Measurements from ENCODE around the gene DNAI2.
A peak's percentile ranks its signal among the peaks of the same experiment; 100 is the strongest.

DNAI2 gene

DNA sequence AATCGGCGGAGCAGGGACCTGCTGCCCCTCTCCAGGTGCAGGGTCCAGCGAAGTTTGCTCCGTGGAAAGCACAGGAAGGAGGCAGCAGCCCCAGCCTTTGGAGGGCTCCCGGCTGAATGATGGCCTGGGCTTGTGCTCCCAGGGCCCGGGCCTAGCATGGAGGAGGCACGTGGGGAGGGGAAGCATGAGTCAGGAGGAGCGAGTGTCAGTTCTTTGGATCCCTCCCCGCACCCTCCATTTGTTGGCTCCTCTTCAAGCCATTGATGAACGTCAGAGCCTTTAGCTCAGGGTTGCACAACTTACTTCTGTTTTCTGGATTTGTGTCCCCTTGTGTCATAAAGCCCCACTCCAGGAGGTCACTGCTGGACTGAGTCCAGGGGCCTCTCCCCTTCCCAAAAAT, 34.9 kb upstream of the DNAI2 start:
- no peaks in the 10 kb centered on the region for H3K9me3 Mint-ChIP-seq
- intact Hi-C loops (cut with micrococcal nuclease), result no loop called here
- H3K4me1 Mint-ChIP-seq (ENCODE audit: low read depth), result peaks cover 55% of the 10 kb centered on the region
- H3K27ac Mint-ChIP-seq, result peak overlapping the region; percentile 67
- no peak overlapping the region for H3K4me3 Mint-ChIP-seq
- peaks cover 55% of the 10 kb centered on the region for H3K36me3 Mint-ChIP-seq (ENCODE audit: low read depth)
- H3K27me3 Mint-ChIP-seq, result no peaks in the 10 kb centered on the region

DNA sequence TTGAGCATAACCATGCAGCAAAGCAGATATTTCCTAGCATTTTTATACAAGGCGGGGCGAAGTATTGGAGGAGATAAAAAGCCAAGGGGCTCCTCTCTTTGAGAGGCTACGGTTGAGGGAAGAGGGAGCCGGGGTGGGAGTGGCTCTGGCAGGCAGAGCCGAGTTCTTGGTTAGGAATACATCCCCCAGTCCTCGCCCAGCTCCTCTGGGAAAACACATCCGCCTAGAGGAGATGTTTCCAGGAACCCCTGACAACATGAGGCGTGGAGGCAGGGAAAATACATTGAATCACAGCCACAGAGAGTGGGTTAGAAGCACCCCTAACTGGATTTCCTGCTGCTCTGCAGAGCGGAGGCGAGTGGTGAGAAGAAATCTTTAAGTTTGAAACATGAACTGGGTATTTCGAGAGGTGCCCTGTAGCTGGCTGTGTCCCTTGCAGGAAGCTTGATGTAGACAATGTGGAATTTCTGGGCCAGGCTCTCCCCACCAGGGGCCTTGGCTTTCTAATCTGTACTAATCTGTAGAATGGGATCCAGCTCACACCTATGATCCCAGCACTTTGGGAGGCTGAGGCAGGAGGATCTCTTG, 33.3 kb upstream of the DNAI2 start:
- H3K27ac Mint-ChIP-seq, result peak overlapping the region; percentile 84
- intact Hi-C loops (cut with micrococcal nuclease), result loop anchor here (2.0 kb wide), 1 partner anchor 28 kb away; the partner anchor contains the start of gene TTYH2
- no peak overlapping the region for H3K4me3 Mint-ChIP-seq
- H3K9me3 Mint-ChIP-seq, result no peaks in the 10 kb centered on the region
- peaks cover 67% of the 10 kb centered on the region for H3K36me3 Mint-ChIP-seq (ENCODE audit: low read depth)
- H3K27me3 Mint-ChIP-seq, result no peaks in the 10 kb centered on the region
- peaks cover 55% of the 10 kb centered on the region for H3K4me1 Mint-ChIP-seq (ENCODE audit: low read depth)

GRCh38 chr17:74241431-74241830, 32.6 kb upstream of the DNAI2 start:
- H3K4me3 Mint-ChIP-seq, result no peak overlapping the region
- no peaks in the 10 kb centered on the region for H3K27me3 Mint-ChIP-seq
- intact Hi-C loops (cut with micrococcal nuclease), result loop anchor here (2.0 kb wide), 1 partner anchor 29 kb away; the partner anchor contains the start of gene TTYH2
- peak overlapping the region; percentile 84 for H3K27ac Mint-ChIP-seq
- H3K9me3 Mint-ChIP-seq, result no peaks in the 10 kb centered on the region
- peaks cover 72% of the 10 kb centered on the region for H3K36me3 Mint-ChIP-seq (ENCODE audit: low read depth)
- peaks cover 60% of the 10 kb centered on the region for H3K4me1 Mint-ChIP-seq (ENCODE audit: low read depth)

GRCh38 chr17:74241847-74242246, 32.2 kb upstream of the DNAI2 start:
- intact Hi-C loops (cut with micrococcal nuclease), result loop anchor here (2.0 kb wide), 1 partner anchor 29 kb away; the partner anchor contains the start of gene TTYH2
- Mint-ChIP-seq H3K27ac (peak overlapping the region; percentile 84), H3K4me1 (ENCODE audit: low read depth) (peaks cover 60% of the 10 kb centered on the region), H3K27me3 (no peaks in the 10 kb centered on the region), H3K36me3 (ENCODE audit: low read depth) (peaks cover 72% of the 10 kb centered on the region), H3K9me3 (no peaks in the 10 kb centered on the region), H3K4me3 (no peak overlapping the region)

- intact Hi-C loops (cut with micrococcal nuclease), result no loop called here
- peaks cover 72% of the 10 kb centered on the region for H3K36me3 Mint-ChIP-seq (ENCODE audit: low read depth)
- no peak overlapping the region for H3K4me3 Mint-ChIP-seq
- no peaks in the 10 kb centered on the region for H3K27me3 Mint-ChIP-seq
- H3K27ac Mint-ChIP-seq, result no peak overlapping the region
- H3K4me1 Mint-ChIP-seq (ENCODE audit: low read depth), result peaks cover 53% of the 10 kb centered on the region
- H3K9me3 Mint-ChIP-seq, result no peaks in the 10 kb centered on the region
Measured at GRCh38 chr17:74243013-74243755, 30.9 kb upstream of the DNAI2 start.

DNA sequence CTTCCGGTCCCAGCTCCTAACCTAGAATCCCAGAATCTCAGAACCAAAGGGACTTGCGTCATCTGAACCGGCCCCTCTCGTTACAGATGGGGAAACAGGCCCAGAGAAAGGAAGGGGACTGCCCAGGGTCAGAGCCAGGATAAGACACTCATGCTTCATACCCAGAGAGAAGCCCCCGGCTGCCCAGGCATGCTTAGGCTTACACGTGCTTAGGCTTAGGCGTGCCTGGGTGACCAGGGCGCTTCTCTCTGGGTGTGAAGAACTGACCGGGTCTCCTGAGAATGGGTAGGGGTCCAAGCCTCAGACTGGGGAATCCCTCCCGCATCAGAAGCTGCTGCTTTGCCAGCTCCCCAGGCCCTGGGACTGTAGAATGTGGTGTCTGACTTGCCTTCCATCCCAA, 29.9 kb upstream of the DNAI2 start:
- Mint-ChIP-seq H3K36me3 (ENCODE audit: low read depth) (peaks cover 76% of the 10 kb centered on the region), H3K27me3 (no peaks in the 10 kb centered on the region), H3K4me3 (no peak overlapping the region), H3K4me1 (ENCODE audit: low read depth) (peaks cover 48% of the 10 kb centered on the region), H3K9me3 (no peaks in the 10 kb centered on the region), H3K27ac (no peak overlapping the region)
- intact Hi-C loops (cut with micrococcal nuclease), result no loop called here

GRCh38 chr17:74244548-74244947, 29.5 kb upstream of the DNAI2 start:
- Mint-ChIP-seq H3K36me3 (ENCODE audit: low read depth) (peaks cover 76% of the 10 kb centered on the region), H3K9me3 (no peaks in the 10 kb centered on the region), H3K27ac (no peak overlapping the region), H3K4me3 (no peak overlapping the region), H3K4me1 (ENCODE audit: low read depth) (peaks cover 44% of the 10 kb centered on the region), H3K27me3 (no peaks in the 10 kb centered on the region)
- intact Hi-C loops (cut with micrococcal nuclease), result no loop called here

DNA sequence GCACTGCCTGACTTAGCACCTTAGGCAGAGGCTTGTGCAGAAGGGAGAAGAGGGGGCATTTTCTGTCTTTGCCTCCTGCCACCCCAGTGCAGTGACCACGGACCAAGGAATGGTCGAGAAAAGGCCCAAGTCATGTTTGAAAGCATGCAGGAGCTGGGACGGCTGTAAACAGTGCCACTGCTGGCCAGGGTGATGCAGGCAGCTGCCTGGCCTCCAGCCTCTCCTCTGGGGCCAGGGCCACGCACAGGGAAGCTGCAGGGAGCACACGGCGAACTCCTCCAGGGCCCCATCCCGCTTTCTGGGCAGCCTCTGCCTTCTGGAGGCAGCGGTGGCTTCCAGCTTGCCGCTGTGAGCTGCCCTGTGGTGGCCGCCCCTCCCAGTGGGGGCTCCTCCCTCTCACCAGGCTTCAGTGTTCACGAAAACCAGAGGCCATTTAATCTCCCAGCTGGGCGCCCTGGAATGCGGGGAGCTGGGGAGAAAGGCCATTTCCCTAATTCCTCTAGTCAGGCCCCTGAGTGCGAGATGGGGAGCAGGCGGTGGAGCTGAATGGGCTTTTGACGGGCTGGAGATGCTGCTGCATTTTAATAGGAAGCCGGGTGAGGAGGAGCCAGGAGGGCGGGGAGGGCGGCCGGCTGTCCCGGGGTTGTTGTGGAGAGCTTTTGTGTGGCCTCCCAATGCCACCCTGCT, 28.7 kb upstream of the DNAI2 start:
- Mint-ChIP-seq H3K4me1 (ENCODE audit: low read depth) (peaks cover 36% of the 10 kb centered on the region), H3K4me3 (no peak overlapping the region), H3K36me3 (ENCODE audit: low read depth) (peaks cover 79% of the 10 kb centered on the region), H3K9me3 (no peaks in the 10 kb centered on the region), H3K27me3 (no peaks in the 10 kb centered on the region), H3K27ac (peak overlapping the region; percentile 49)
- intact Hi-C loops (cut with micrococcal nuclease), result no loop called here

GRCh38 chr17:74245871-74246270, 28.2 kb upstream of the DNAI2 start:
- Mint-ChIP-seq H3K27ac (peak overlapping the region; percentile 49), H3K27me3 (no peaks in the 10 kb centered on the region)
- intact Hi-C loops (cut with micrococcal nuclease), result no loop called here

GRCh38 chr17:74249590-74250270, 24.3 kb upstream of the DNAI2 start:
- H3K4me3 Mint-ChIP-seq, result no peak overlapping the region
- H3K4me1 Mint-ChIP-seq (ENCODE audit: low read depth), result peaks cover 13% of the 10 kb centered on the region
- peaks cover 92% of the 10 kb centered on the region for H3K36me3 Mint-ChIP-seq (ENCODE audit: low read depth)
- H3K27me3 Mint-ChIP-seq, result no peaks in the 10 kb centered on the region
- no peaks in the 10 kb centered on the region for H3K9me3 Mint-ChIP-seq
- intact Hi-C loops (cut with micrococcal nuclease), result no loop called here
- H3K27ac Mint-ChIP-seq, result no peak overlapping the region

More at GRCh38 chr17:74245871-74246270, 28.2 kb upstream of the DNAI2 start:
- H3K4me3 Mint-ChIP-seq, result no peak overlapping the region
- H3K36me3 Mint-ChIP-seq (ENCODE audit: low read depth), result peaks cover 80% of the 10 kb centered on the region
- H3K4me1 Mint-ChIP-seq (ENCODE audit: low read depth), result peaks cover 31% of the 10 kb centered on the region
- no peaks in the 10 kb centered on the region for H3K9me3 Mint-ChIP-seq

GRCh38 chr17:74250324-74250995, 23.6 kb upstream of the DNAI2 start:
- no peak overlapping the region for H3K27ac Mint-ChIP-seq
- no peaks in the 10 kb centered on the region for H3K9me3 Mint-ChIP-seq
- H3K27me3 Mint-ChIP-seq, result no peaks in the 10 kb centered on the region
- H3K4me3 Mint-ChIP-seq, result no peak overlapping the region
- H3K4me1 Mint-ChIP-seq (ENCODE audit: low read depth), result peaks cover 8% of the 10 kb centered on the region
- intact Hi-C loops (cut with micrococcal nuclease), result no loop called here
- peaks cover 94% of the 10 kb centered on the region for H3K36me3 Mint-ChIP-seq (ENCODE audit: low read depth)

DNA sequence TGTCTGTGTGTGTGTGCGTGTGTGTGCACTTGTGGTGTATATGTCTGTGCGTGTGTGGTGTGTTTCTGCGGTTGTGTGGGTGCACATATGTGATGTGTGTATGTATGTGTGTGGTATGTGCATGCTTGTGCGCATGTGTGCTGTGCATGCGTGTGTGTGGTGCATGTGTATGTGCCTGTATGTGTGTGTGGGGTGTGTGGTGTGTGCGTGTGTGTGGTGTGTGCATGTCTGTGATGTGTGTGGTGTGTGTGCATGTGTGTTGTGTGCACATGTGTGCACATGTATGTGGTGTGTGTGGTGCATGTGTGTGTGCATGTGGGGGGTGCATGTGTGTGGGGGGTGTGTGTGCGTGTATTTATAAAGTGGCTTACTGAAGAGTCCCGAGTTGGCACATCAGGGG, 23.0 kb upstream of the DNAI2 start:
- Mint-ChIP-seq H3K4me3 (no peak overlapping the region), H3K36me3 (ENCODE audit: low read depth) (peaks cover 95% of the 10 kb centered on the region), H3K27me3 (no peaks in the 10 kb centered on the region), H3K4me1 (ENCODE audit: low read depth) (peaks cover 2% of the 10 kb centered on the region), H3K9me3 (no peaks in the 10 kb centered on the region), H3K27ac (no peak overlapping the region)
- intact Hi-C loops (cut with micrococcal nuclease), result no loop called here

GRCh38 chr17:74251569-74251968, 22.5 kb upstream of the DNAI2 start:
- no peaks in the 10 kb centered on the region for H3K27me3 Mint-ChIP-seq

More at GRCh38 chr17:74251569-74251968, 22.5 kb upstream of the DNAI2 start:
- intact Hi-C loops (cut with micrococcal nuclease), result no loop called here
- H3K27ac Mint-ChIP-seq, result no peak overlapping the region
- H3K36me3 Mint-ChIP-seq (ENCODE audit: low read depth), result peaks cover 95% of the 10 kb centered on the region
- H3K9me3 Mint-ChIP-seq, result no peaks in the 10 kb centered on the region
- H3K4me1 Mint-ChIP-seq (ENCODE audit: low read depth), result no peaks in the 10 kb centered on the region
- no peak overlapping the region for H3K4me3 Mint-ChIP-seq
